Thyroid gland (tissue), 4 donors: ENCODE data around the gene SLAMF6.

Experiments
- CTCF ChIP-seq, 6 experiments: fragments of 200-600 bp in 3 of 6; fragments of 450-650 bp in 3 of 6; sonication (generic) in 3 of 6; IDR thresholded peaks; one replicate each; pipeline ENCODE4 v1.5.1; 2016 to 2019; ENCODE audit warnings: antibody characterized with exemption in 6 of 6, mild to moderate bottlenecking in 2 of 6, inconsistent platforms in 1 of 6, moderate library complexity in 1 of 6
- POLR2A ChIP-seq, 2 donors: fragments of 450-650 bp; IDR thresholded peaks; one replicate each; pipeline ENCODE4 v1.6.1; 2017; ENCODE audit warnings: antibody characterized with exemption in 2 of 2, mild to moderate bottlenecking in 2 of 2, moderate library complexity in 1 of 2

DNA sequence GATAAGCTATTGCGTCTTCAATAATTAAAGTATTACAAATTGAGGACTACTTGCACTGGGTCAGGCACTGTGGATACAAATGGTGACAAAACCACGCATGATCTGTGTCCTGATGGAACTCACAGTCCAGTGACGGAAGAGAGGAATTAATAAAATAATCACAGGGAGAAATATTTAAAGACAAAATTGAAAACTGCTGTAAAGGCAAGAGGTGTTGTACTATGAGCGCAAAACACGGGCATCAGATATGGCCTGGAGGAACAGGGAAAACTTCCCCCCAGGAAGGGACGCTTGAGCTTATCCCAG is 16.6 kb upstream of the SLAMF6 start:
- TF ChIP-seq CTCF (IDR thresholded peaks at IDR 0.05): no peak
- no peak for TF ChIP-seq POLR2A (IDR thresholded peaks at IDR 0.05)
